ENCODE results near the gene ZNF322.
"Not testable (repeated sequence)": the region's sequence is repeated elsewhere in the genome, so short reads cannot be mapped to it uniquely, and the experiment has no call there.

ZNF322 gene

GRCh38 chr6:26670003-26670402 lies 10.5 kb upstream of the ZNF322 start:
- not testable (repeated sequence) for H3K27ac ChIP-seq (ENCODE audit: low read depth in 2 of 2, low read length in 2 of 2); H3K4me3 ChIP-seq (ENCODE audit: low read length in 2 of 2); H3K27me3 ChIP-seq (ENCODE audit: control insufficient read depth in 2 of 2, insufficient read depth in 2 of 2, low read length in 2 of 2); H3K4me1 ChIP-seq (ENCODE audit: control insufficient read depth in 2 of 2, insufficient read depth in 2 of 2, low read length in 2 of 2); H3K9ac ChIP-seq (ENCODE audit: low read depth in 1 of 2, low read length in 2 of 2); H3K36me3 ChIP-seq (ENCODE audit: control insufficient read depth in 2 of 2, insufficient read depth in 2 of 2, low read length in 2 of 2); H3K9me3 ChIP-seq (ENCODE audit: control insufficient read depth in 2 of 2, low read length in 2 of 2)

GRCh38 chr6:26660000-26660361 lies 435 bp upstream of the ZNF322 start:
- peaks cover 3 to 6% of the 10 kb centered on the region in 2 donors for H3K4me1 ChIP-seq (ENCODE audit: control insufficient read depth in 2 of 2, insufficient read depth in 2 of 2, low read length in 2 of 2)
- peaks cover 3 to 4% of the 10 kb centered on the region in 2 donors for H3K27me3 ChIP-seq (ENCODE audit: control insufficient read depth in 2 of 2, insufficient read depth in 2 of 2, low read length in 2 of 2)
- H3K4me3 ChIP-seq (ENCODE audit: low read length in 2 of 2) = peak overlapping the region; percentile 75 to 97
- H3K9ac ChIP-seq (ENCODE audit: low read depth in 1 of 2, low read length in 2 of 2) = peak overlapping the region; percentile 57 to 81
- no peaks in the 10 kb centered on the region for H3K9me3 ChIP-seq (ENCODE audit: control insufficient read depth in 2 of 2, low read length in 2 of 2)
- peak overlapping the region; percentile 69 to 75 for H3K27ac ChIP-seq (ENCODE audit: low read depth in 2 of 2, low read length in 2 of 2)
- H3K36me3 ChIP-seq (ENCODE audit: control insufficient read depth in 2 of 2, insufficient read depth in 2 of 2, low read length in 2 of 2) = peaks cover 4 to 5% of the 10 kb centered on the region in 2 donors

GRCh38 chr6:26657256-26657655 lies 2.3 kb downstream of the ZNF322 start:
- Histone ChIP-seq H3K27me3 (ENCODE audit: control insufficient read depth in 2 of 2, insufficient read depth in 2 of 2, low read length in 2 of 2) (no peaks in the 10 kb centered on the region), H3K9me3 (ENCODE audit: control insufficient read depth in 2 of 2, low read length in 2 of 2) (no peaks in the 10 kb centered on the region), H3K9ac (ENCODE audit: low read depth in 1 of 2, low read length in 2 of 2) (no peak overlapping the region), H3K27ac (ENCODE audit: low read depth in 2 of 2, low read length in 2 of 2) (no peak overlapping the region), H3K4me1 (ENCODE audit: control insufficient read depth in 2 of 2, insufficient read depth in 2 of 2, low read length in 2 of 2) (peaks cover 3 to 6% of the 10 kb centered on the region in 2 donors), H3K36me3 (ENCODE audit: control insufficient read depth in 2 of 2, insufficient read depth in 2 of 2, low read length in 2 of 2) (peaks cover 7 to 16% of the 10 kb centered on the region in 2 donors), H3K4me3 (ENCODE audit: low read length in 2 of 2) (no peak overlapping the region)

- Histone ChIP-seq H3K9me3 (ENCODE audit: control insufficient read depth in 2 of 2, low read length in 2 of 2) (no peaks in the 10 kb centered on the region), H3K4me1 (ENCODE audit: control insufficient read depth in 2 of 2, insufficient read depth in 2 of 2, low read length in 2 of 2) (no peaks in the 10 kb centered on the region), H3K27ac (ENCODE audit: low read depth in 2 of 2, low read length in 2 of 2) (no peak overlapping the region), H3K27me3 (ENCODE audit: control insufficient read depth in 2 of 2, insufficient read depth in 2 of 2, low read length in 2 of 2) (no peaks in the 10 kb centered on the region), H3K4me3 (ENCODE audit: low read length in 2 of 2) (no peak overlapping the region), H3K36me3 (ENCODE audit: control insufficient read depth in 2 of 2, insufficient read depth in 2 of 2, low read length in 2 of 2) (peaks cover 12 to 19% of the 10 kb centered on the region in 2 donors), H3K9ac (ENCODE audit: low read depth in 1 of 2, low read length in 2 of 2) (no peak overlapping the region)
Observed at GRCh38 chr6:26653007-26653406, 6.5 kb downstream of the ZNF322 start.

- no peak overlapping the region for H3K9ac ChIP-seq (ENCODE audit: low read depth in 1 of 2, low read length in 2 of 2)
- no peaks in the 10 kb centered on the region for H3K27me3 ChIP-seq (ENCODE audit: control insufficient read depth in 2 of 2, insufficient read depth in 2 of 2, low read length in 2 of 2)
- H3K27ac ChIP-seq (ENCODE audit: low read depth in 2 of 2, low read length in 2 of 2) = no peak overlapping the region
- H3K36me3 ChIP-seq (ENCODE audit: control insufficient read depth in 2 of 2, insufficient read depth in 2 of 2, low read length in 2 of 2) = peaks cover 12 to 19% of the 10 kb centered on the region in 2 donors
- H3K9me3 ChIP-seq (ENCODE audit: control insufficient read depth in 2 of 2, low read length in 2 of 2) = no peaks in the 10 kb centered on the region
- no peaks in the 10 kb centered on the region for H3K4me1 ChIP-seq (ENCODE audit: control insufficient read depth in 2 of 2, insufficient read depth in 2 of 2, low read length in 2 of 2)
- no peak overlapping the region for H3K4me3 ChIP-seq (ENCODE audit: low read length in 2 of 2)
Observed at GRCh38 chr6:26651133-26651781, 8.3 kb downstream of the ZNF322 start.

- Histone ChIP-seq H3K4me1 (ENCODE audit: control insufficient read depth in 2 of 2, insufficient read depth in 2 of 2, low read length in 2 of 2) (no peaks in the 10 kb centered on the region), H3K27ac (ENCODE audit: low read depth in 2 of 2, low read length in 2 of 2) (no peak overlapping the region), H3K36me3 (ENCODE audit: control insufficient read depth in 2 of 2, insufficient read depth in 2 of 2, low read length in 2 of 2) (peaks cover 28 to 32% of the 10 kb centered on the region in 2 donors)
Observed at GRCh38 chr6:26646074-26646473, 13.5 kb downstream of the ZNF322 start.

GRCh38 chr6:26640806-26641205 lies 18.7 kb downstream of the ZNF322 start:
- peaks cover 11 to 16% of the 10 kb centered on the region in 2 donors for H3K9me3 ChIP-seq (ENCODE audit: control insufficient read depth in 2 of 2, low read length in 2 of 2)
- H3K4me3 ChIP-seq (ENCODE audit: low read length in 2 of 2) = no peak overlapping the region

More at GRCh38 chr6:26646074-26646473, 13.5 kb downstream of the ZNF322 start:
- peaks cover 0 to 4% of the 10 kb centered on the region in 2 donors for H3K9me3 ChIP-seq (ENCODE audit: control insufficient read depth in 2 of 2, low read length in 2 of 2)
- no peaks in the 10 kb centered on the region for H3K27me3 ChIP-seq (ENCODE audit: control insufficient read depth in 2 of 2, insufficient read depth in 2 of 2, low read length in 2 of 2)
- no peak overlapping the region for H3K9ac ChIP-seq (ENCODE audit: low read depth in 1 of 2, low read length in 2 of 2)
- no peak overlapping the region for H3K4me3 ChIP-seq (ENCODE audit: low read length in 2 of 2)

GRCh38 chr6:26629359-26629758 lies 30.2 kb downstream of the ZNF322 start:
- no peaks in the 10 kb centered on the region for H3K9me3 ChIP-seq (ENCODE audit: control insufficient read depth in 2 of 2, low read length in 2 of 2)
- no peaks in the 10 kb centered on the region for H3K27me3 ChIP-seq (ENCODE audit: control insufficient read depth in 2 of 2, insufficient read depth in 2 of 2, low read length in 2 of 2)
- no peaks in the 10 kb centered on the region for H3K36me3 ChIP-seq (ENCODE audit: control insufficient read depth in 2 of 2, insufficient read depth in 2 of 2, low read length in 2 of 2)
- H3K4me3 ChIP-seq (ENCODE audit: low read length in 2 of 2) = no peak overlapping the region
- H3K9ac ChIP-seq (ENCODE audit: low read depth in 1 of 2, low read length in 2 of 2) = no peak overlapping the region
- no peak overlapping the region for H3K27ac ChIP-seq (ENCODE audit: low read depth in 2 of 2, low read length in 2 of 2)
- H3K4me1 ChIP-seq (ENCODE audit: control insufficient read depth in 2 of 2, insufficient read depth in 2 of 2, low read length in 2 of 2) = no peaks in the 10 kb centered on the region

More at GRCh38 chr6:26640806-26641205, 18.7 kb downstream of the ZNF322 start:
- Histone ChIP-seq H3K36me3 (ENCODE audit: control insufficient read depth in 2 of 2, insufficient read depth in 2 of 2, low read length in 2 of 2) (peaks cover 52% of the 10 kb centered on the region in 2 donors), H3K27me3 (ENCODE audit: control insufficient read depth in 2 of 2, insufficient read depth in 2 of 2, low read length in 2 of 2) (no peaks in the 10 kb centered on the region), H3K9ac (ENCODE audit: low read depth in 1 of 2, low read length in 2 of 2) (no peak overlapping the region), H3K4me1 (ENCODE audit: control insufficient read depth in 2 of 2, insufficient read depth in 2 of 2, low read length in 2 of 2) (no peaks in the 10 kb centered on the region), H3K27ac (ENCODE audit: low read depth in 2 of 2, low read length in 2 of 2) (no peak overlapping the region)

- H3K9ac ChIP-seq (ENCODE audit: low read depth in 1 of 2, low read length in 2 of 2) = no peak overlapping the region
- no peaks in the 10 kb centered on the region for H3K27me3 ChIP-seq (ENCODE audit: control insufficient read depth in 2 of 2, insufficient read depth in 2 of 2, low read length in 2 of 2)
- no peaks in the 10 kb centered on the region for H3K9me3 ChIP-seq (ENCODE audit: control insufficient read depth in 2 of 2, low read length in 2 of 2)
- no peaks in the 10 kb centered on the region for H3K4me1 ChIP-seq (ENCODE audit: control insufficient read depth in 2 of 2, insufficient read depth in 2 of 2, low read length in 2 of 2)
- no peaks in the 10 kb centered on the region for H3K36me3 ChIP-seq (ENCODE audit: control insufficient read depth in 2 of 2, insufficient read depth in 2 of 2, low read length in 2 of 2)
- no peak overlapping the region for H3K27ac ChIP-seq (ENCODE audit: low read depth in 2 of 2, low read length in 2 of 2)
- H3K4me3 ChIP-seq (ENCODE audit: low read length in 2 of 2) = no peak overlapping the region
Observed at GRCh38 chr6:26627843-26628242, 31.7 kb downstream of the ZNF322 start.

GRCh38 chr6:26624557-26624956 lies 35.0 kb downstream of the ZNF322 start:
- Histone ChIP-seq H3K4me3 (ENCODE audit: low read length in 2 of 2) (no peak overlapping the region), H3K9ac (ENCODE audit: low read depth in 1 of 2, low read length in 2 of 2) (no peak overlapping the region), H3K36me3 (ENCODE audit: control insufficient read depth in 2 of 2, insufficient read depth in 2 of 2, low read length in 2 of 2) (no peaks in the 10 kb centered on the region), H3K27ac (ENCODE audit: low read depth in 2 of 2, low read length in 2 of 2) (no peak overlapping the region), H3K9me3 (ENCODE audit: control insufficient read depth in 2 of 2, low read length in 2 of 2) (no peaks in the 10 kb centered on the region), H3K4me1 (ENCODE audit: control insufficient read depth in 2 of 2, insufficient read depth in 2 of 2, low read length in 2 of 2) (no peaks in the 10 kb centered on the region), H3K27me3 (ENCODE audit: control insufficient read depth in 2 of 2, insufficient read depth in 2 of 2, low read length in 2 of 2) (peaks cover 0 to 3% of the 10 kb centered on the region in 2 donors)

Measured in mucosa of rectum (tissue), 2 donors.